GM18867 (cell line): ENCODE measurements around the gene PTPRN2.
A peak's percentile ranks its signal among the peaks of the same experiment; 100 is the strongest.

Experiments used
- ATAC-seq: cut with Tn5 transposase; IDR thresholded peaks from one replicate; pipeline ENCODE4 v1.9.1; 2021; ENCODE audit warnings: mild to moderate bottlenecking, moderate library complexity; ENCODE audit not compliant: unreplicated experiment

PTPRN2 gene

DNA sequence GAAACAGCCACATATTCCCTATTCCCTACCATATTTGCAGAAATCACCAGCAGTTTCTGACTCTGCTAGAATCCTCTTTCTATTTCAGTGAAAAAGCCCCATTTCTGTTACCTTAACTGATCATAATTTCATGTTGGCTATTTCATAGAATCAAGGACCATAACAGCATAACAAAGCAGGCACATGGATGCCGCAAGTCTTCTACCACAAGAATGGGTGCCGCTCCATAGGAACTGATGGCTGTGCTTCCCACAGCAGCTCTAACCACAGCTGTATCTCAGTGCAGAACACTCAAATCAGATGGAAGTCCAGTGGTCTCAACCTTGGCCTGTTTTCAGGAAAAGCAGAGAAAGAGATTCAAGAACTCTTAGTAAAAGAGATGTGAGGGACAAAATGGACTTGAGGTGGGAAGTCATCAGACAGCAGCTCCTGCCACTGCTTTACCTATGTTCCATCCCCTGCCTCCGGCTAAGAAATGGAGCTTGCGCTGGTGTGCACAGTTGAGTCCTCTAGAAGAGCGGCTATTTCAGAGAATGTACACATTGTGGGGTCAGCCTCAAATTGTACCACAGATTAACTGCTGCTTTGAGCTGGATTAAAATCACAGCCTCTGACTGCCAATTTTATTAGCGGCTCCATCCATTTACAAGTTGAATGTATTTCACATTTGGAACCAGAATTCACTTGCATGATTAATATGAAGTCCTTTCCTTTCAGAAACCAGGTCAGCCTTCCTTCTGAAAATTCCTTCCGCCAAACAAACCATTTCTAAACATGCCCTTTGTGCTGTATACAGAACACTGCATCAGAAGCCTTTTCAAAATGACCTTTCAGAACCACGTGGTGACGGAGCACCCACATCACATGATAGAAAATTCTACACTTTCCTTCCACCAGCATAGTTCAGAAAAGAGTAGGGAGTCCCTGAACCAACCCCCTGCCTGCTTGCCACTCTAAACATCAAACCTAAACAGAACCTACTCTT lies 7.7 kb downstream of the PTPRN2 start:
- no peak for ATAC-seq

DNA sequence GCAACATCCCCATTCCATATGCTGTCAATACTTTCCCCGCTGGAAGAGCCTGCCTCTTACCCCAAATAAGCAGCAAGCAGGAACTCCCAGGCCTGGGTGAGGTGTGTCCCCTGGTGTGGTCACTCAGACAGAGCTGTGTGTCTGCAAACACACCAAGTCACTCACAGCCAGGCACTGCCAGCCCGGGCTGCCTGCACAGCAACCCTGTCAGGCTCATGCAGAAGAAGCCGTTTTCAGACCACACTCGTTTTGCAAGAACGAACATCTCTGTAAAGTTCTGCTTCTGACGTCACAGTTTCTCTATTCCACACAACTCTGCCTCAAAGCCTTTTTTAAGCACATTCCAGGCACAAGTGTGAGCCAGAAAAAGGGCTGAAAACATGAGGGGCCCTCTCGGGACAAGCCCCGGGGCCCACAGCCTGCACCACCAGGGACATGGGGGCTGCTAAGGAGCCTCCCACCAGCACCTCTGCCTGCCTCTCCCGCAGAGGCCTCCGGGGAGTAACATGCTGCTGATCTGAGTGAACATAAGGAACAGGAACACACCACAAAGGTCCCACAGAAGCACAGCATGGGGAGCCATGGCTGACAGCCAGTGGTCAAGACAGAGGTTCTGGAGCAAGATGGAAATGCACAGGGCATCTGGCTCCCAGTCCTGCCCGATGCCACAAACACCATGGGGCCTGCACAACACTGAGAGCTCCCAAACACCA lies 11.4 kb downstream of the PTPRN2 start:
- no peak for ATAC-seq

DNA sequence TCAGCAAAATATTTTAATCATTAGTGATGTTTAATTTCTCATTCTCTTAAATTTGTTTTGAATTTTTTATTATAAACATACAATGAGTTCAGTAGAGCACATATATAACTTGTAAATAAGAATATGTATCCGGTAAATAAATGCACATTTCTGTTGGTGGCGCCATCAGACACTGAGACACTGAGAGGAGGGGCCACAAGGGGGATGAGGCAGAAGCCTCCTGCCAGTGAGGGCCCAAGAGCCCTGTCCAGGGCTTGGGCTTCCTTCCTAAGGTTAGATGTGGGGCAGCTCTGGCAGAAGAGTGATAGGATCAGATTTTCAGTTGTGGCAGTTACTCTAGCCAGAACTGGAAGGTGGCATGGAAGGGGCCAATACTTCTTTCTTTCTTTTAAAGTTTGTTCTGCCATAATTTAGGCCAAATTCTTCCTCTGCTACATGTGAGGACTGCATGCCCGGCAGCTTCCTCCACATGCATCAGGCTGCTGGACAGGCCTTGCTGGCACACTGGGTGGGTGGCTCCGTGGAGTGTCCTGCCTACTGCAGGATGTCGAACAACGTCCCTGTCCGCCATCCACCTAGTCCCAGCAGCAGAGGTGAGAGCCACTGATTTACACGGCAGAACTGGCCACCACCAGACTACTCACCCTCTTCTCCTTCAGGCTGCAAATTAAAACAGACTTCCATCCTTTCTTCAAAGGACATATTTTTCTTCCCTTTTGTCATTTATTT lies 13.2 kb downstream of the PTPRN2 start:
- ATAC-seq: no peak

DNA sequence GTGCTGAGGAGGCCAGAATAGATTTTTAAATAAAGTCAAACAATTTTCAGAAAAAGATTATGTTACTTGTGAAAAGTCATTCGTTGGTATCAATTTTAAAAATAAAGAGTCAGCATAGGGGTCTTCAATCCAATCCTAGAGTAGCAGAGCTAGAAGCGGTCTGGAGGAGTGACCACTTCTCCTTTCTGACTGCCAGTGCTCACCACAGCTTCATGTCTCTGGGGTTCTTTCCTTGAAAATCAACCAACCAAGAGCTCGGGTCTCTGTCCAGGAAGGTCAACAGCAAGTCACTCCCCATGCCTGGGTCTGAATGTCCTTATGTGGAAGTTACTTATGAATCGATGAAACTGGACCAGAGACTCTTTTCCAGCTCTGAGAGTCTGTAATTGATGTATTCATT lies 14.3 kb downstream of the PTPRN2 start:
- ATAC-seq: no peak

DNA sequence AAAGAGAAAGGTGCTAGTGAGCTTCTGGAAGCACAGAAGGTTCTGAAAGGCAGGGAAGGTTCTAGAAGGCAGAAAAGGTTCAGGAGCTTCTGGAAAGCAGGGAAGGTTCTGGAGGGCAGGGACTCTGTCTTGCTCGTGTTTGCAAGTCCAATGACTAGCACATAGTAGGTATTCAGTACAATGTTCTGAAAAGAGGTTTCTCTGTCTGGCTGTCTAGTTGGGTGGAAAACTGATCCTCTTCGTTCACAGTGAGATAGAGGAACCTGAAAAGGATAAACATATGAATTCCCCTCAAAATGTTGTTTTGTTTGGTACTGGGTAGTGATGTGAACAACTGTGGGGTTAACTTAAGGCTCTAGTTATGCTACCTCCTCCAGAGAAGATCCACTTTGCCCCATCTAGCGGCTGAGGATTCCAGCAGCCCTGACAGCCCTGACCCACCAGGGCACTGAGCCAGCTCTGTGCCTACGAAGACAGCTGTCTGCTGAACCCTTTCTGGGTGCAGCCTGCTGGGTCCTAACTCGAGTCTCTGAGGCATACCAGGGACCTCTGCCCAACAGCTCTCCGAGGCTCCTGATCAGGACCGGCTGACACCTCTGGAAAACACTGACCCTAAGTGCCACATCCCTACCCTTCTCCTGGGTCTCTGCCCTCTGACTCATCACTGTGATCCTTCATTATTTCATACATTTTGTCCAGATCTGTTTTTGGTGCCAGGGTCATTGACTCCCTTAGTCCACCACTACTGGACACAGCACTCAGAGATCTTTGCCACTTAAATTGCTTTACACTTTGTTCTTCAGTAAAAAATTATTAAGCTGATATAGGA lies 15.4 kb downstream of the PTPRN2 start:
- ATAC-seq: no peak

DNA sequence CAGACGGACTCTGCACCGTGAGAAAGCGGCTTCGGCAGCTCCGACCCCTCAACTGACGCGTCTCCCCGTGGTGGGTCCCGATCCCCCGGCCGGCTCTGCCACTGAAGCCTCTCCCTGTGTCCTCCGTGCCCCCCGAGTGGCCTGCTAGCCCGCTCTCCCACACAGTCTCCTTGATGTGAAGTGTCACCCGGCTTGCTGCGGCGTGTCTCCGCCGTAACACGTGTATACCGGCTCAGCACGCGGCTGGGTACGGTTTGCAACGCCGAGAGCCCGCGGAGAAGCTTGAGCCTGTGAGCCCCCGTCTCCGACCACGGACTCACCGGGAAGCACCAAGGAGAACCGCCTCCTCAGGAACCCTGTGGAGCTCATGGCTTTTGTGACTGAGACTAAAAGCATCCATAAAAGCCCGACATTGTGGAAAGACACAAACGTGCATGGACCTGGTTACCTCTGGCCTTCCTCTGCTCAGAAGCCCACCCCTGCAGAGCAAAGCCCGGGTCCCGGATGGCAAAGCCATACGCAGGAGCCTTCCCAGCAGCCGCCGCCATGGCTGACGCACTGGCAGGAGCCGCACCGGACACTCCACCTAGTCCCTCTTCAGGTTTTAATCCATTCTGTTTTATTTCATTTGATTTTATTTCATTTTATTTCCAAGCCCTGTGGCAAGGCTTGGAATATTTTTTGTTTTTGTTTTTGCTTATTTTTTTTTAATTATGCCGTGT lies 17.0 kb downstream of the PTPRN2 start:
- ATAC-seq: no peak

DNA sequence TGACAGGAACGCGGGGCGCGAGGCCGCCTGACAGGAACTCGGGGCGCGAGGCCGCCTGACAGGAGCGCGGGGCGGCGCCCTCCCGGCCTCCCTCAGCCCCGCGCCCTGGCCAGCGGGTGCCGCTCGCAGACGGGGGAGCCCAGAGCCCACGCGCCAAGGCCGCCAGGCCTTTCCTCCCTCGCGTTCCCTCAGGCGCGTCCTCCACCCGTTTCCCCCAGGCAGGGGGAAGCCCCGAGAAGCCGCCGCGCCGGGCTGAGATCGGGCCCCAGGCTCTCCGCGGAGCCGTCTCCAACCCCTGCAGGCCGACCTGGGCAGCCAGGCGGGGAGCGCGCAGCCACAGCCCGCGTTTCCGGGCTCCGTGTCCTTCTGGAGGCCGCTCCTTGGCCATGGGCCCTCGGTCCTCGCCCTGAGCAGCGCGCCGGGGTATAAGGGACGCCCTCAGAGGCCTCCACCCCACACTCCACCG lies 17.7 kb downstream of the PTPRN2 start:
- ATAC-seq: no peak

DNA sequence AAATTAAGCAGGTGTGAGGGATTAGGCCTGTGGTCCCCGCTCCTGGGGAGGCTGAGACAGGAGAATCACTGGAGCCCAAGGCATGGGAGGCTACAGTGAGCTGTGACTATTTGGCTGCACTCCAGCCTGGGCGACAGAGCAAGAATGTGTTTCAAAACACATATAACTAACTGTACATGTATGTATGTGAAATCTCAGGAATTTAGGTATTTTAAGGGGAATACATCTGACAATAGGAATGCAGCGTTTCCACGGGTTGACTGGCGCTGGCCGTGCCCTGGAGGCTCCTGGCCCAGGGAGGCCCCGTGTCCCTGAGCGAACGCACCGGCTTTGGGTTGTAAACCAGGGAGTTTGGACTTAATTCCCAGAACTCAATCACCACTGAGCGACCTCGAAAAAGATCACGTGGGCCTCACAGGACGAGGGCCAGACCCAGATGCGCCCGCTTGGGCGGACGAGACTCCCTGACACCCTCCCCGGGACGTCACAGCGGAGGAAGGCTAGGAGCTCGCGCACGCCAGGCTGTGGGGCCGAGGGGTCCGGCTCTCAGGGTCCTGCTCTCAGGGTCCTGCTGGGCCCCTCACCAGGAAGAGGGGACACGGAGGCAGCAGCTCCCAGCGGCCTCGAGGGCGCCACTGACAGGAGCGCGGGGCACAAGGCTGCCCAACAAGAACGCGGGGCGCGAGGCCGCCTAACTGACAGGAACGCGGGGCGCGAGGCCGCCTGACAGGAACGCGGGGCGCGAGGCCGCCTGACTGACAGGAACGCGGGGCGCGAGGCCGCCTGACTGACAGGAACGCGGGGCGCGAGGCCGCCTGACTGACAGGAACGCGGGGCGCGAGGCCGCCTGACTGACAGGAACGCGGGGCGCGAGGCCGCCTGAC lies 18.4 kb downstream of the PTPRN2 start:
- ATAC-seq: no peak

DNA sequence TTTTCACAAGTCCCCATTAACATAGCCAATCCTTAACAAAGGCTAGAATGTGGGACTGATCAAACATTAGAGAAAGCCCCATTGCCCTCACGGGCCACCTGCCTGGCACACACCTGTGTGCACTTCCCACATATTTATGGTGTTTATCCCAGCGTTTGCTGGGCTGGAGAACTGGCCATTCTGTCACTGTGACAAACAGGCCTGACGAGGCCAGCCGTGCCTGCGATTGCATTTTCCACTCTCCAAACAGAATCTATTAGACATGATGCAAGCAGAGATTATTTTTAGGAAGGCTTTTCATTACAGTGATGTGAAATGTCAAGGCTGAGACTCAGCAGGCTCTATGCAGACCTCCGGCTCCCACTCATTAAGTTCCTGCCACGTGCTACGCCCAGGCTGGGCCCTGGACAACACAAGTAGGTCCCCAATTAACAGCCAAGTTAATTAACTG lies 20.4 kb downstream of the PTPRN2 start:
- no peak for ATAC-seq

DNA sequence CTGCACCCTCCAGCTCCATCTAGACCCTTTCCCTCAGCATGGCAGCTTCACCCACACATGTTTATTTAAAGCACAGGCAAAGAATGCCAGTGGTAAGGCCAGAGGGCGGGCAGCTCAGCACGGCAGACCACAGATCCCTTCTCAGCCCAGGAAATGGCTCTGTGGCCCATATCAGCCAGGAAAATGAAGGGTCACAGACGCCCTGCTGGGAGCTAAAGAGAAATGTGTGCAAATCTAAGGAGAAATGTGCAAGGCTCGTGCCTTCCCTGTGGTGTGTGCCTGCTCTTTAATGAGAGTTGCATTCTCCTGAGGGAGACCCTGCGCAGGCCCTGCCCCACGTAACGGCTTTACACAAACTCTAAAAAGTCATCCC lies 23.0 kb downstream of the PTPRN2 start:
- no peak for ATAC-seq

DNA sequence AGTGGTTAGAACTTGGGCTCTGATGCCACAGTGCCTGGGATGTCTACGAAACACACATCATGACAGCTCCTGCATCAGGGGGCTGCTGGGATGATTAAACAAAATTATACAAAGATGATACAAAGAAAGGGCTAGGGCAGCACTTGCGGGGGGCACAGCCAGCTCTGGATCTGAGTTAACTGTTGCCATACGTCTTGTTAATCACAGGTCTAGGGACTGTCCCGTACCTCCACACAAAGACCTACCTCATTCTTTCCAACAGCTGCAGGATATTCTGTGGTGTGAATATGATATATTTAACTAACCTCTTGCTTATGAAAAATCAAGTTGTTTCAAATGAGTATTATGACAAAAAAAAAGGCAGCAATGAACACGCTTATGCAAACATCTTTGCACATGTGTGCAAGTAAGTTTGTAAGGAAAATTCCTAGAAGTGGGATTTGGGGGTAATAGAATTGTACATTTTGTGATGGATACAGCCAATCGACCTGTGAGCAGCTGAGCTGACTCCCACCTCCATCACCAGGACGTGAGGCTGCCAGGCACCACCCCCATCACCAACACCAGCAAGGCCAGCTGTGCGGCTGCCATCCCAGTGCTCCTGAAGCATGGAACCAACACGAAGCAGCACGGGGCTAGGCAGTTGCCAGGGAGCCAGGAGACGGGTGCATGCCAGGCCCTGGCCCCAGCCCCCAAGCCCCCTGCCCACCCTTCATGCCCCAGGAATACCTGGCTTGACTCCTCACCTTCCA lies 23.5 kb downstream of the PTPRN2 start:
- no peak for ATAC-seq

DNA sequence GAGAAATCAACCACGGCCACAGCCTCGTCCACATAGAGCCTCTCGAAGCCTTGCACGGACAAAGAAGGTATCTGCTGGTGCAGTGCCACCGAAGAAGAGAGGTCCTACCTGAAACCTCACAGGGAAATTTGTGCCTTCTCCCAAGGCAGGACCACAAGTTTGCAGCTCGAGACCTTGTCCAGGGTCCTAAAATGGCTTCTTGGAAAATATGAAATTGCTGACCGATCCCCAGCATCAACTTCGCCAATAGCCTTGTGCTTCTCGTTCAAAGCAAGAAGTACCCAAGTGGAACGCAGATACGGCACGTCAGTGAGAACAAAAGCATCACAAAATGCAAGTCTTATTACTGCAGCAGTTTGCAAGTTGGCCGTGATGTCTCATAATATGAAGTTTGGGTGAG lies 24.6 kb downstream of the PTPRN2 start:
- ATAC-seq: no peak

DNA sequence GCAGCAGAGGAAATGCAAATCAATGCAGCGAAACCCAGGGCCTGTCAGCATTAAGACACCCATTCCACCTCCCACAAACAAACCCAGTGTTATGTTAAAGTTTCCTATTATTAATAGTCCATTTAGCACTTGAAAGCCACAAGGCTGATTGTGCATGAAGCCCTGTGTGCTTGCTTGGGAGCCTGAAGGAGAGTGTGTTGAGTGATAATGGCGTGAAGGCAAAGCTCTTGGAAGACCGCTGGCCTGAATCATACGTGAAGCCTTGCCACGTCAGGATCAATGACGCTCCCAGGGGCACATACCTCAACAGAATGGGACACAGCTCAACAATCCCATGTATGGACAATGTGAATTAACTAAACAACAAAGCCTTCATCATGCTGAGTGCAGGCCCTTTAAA lies 25.1 kb downstream of the PTPRN2 start:
- no peak for ATAC-seq

DNA sequence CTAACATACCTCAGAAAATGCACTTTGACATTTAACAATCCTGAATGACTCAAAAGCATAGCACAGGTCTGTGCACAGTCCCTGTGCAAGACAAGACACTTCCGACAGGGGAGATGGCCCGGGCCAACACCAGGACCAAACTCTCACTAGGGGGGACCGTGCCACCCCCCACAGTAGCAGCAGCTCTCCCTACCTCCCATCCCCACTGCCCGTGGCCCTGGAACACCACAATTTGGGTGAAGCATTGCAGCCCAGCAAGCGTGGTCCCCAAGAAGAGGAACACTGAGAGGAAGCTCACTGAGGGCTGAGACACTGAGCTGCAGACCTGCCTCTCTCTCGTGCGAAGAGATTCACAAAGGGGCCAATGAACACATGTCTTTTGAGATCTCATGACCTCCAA lies 26.0 kb downstream of the PTPRN2 start:
- no peak for ATAC-seq

DNA sequence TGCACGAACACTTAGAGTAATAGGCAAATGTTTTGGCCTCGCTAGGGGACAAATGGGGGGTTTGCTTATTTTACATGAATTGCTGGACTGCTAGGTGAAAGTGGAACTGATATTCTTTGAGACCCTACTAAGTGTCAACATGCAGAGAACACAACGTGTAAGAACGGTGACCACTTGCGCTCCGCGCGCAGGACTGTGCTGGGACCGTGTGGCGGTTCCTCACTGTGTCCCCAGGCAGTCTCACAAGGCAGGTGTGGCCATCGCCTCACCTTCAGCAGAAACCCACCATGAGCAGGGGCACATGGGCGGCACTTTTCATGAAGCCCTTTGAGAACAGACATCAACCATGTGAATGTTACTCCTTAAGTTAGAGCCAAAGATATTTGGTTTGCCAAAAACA lies 27.2 kb downstream of the PTPRN2 start:
- ATAC-seq: no peak

DNA sequence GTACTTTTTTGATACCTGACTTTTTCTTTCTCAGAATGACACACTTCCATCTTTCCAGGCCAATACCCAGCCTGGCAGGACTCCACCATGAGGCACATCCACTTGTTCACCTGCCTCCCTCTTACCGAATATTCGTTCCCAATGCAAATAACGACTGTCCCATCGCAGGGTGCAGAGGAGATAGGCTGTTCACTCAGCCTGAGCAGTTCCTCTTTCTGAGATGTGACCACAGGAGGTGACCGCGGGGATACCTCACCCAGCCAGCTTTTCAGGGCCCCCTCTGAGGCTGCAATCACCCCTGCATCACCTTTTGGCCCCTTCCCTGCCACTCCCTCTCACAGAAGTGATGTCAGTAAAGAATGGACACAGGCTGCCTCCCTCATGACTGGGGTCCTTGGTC lies 28.3 kb downstream of the PTPRN2 start:
- peak; percentile 46 for ATAC-seq

DNA sequence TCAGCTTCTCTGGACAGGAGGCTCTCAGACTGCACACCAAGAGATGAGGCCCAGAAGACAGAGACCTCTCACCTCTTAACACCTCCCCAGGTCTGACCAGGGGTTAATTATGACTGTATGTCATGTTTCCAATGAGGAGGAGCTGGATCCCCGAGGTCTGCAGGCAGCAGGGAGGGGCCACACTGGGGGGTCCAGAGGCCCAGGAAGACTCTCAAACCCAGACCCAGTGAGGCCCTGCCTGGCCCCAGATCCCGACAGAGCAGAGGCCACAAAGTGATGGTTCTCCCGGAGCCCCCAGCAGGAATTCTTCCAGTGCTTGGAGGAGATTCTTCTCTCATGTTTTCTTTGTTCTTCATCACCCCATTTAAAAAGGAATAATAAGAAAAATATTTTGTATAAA lies 28.8 kb downstream of the PTPRN2 start:
- ATAC-seq: no peak

DNA sequence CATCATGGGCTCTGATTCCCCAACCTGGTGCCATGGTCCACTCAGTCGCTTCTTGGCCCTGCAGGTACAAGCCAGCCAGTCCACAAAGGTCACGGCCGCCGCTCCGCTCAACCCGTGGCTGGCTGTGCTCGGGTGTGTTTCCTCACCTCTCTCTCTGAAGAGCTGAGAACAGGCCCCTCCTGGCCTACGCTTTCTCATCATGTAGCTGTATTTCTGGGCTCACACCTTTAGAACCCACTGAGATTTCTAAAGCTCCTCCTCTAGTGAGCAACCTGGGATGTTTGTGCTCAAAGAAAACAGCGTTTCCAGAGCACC lies 30.2 kb downstream of the PTPRN2 start:
- no peak for ATAC-seq
